ENCODE data around the gene MFSD1.

DNA sequence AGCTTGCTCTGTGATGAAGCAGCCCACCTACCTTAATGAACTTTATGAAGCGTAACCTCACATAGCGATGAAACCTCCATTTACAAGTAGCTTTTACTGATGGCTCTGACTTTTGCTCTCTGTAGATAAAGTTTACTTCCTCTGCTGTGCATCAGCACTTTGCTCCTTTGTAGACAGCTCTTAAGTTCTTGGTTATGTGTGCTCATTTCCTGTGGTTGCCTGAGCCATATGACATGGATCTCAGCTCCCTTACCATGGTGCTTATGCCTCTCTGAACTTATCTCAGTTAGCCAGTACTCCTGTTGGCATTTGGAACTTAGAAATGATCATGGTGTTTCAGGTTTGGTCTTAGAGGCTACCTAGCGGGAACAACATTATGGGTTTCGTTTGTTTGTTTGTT is 7.8 kb downstream of the MFSD1 start:
- TF ChIP-seq, protein P1, sequence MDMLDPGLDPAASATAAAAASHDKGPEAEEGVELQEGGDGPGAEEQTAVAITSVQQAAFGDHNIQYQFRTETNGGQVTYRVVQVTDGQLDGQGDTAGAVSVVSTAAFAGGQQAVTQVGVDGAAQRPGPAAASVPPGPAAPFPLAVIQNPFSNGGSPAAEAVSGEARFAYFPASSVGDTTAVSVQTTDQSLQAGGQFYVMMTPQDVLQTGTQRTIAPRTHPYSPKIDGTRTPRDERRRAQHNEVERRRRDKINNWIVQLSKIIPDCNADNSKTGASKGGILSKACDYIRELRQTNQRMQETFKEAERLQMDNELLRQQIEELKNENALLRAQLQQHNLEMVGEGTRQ (IDR thresholded peaks at IDR 0.05; ENCODE audit: borderline replicate concordance, low read depth, low read length), result no peak
- TF ChIP-seq CTCF (IDR thresholded peaks at IDR 0.05), result no peak
- TF ChIP-seq GABPA (IDR thresholded peaks at IDR 0.05; ENCODE audit: low read depth), result no peak
- no peak for TF ChIP-seq EP300 (IDR thresholded peaks at IDR 0.05; ENCODE audit: borderline replicate concordance in 1 of 2, low read depth in 1 of 2, low read length in 1 of 2)
- TF ChIP-seq NFIC (IDR thresholded peaks at IDR 0.05; ENCODE audit: borderline replicate concordance), result no peak
- no peak for TF ChIP-seq JUND (IDR thresholded peaks at IDR 0.05)
- TF ChIP-seq RCOR1 (IDR thresholded peaks at IDR 0.05; ENCODE audit: low read length), result no peak

Data from SK-N-SH (cell line).